GM12872 (cell line): Measurements from ENCODE around the gene ABHD17A.
A peak's percentile ranks its signal among the peaks of the same experiment; 100 is the strongest.

Experiments used
- TF ChIP-seq, protein P1 (sequence below): IDR thresholded peaks from 3 replicates; pipeline ENCODE4 v1.5.1; 2011; ENCODE audit warnings: low read depth, mild to moderate bottlenecking, low read length, moderate library complexity; ENCODE audit not compliant: insufficient read depth

The ABHD17A gene

DNA sequence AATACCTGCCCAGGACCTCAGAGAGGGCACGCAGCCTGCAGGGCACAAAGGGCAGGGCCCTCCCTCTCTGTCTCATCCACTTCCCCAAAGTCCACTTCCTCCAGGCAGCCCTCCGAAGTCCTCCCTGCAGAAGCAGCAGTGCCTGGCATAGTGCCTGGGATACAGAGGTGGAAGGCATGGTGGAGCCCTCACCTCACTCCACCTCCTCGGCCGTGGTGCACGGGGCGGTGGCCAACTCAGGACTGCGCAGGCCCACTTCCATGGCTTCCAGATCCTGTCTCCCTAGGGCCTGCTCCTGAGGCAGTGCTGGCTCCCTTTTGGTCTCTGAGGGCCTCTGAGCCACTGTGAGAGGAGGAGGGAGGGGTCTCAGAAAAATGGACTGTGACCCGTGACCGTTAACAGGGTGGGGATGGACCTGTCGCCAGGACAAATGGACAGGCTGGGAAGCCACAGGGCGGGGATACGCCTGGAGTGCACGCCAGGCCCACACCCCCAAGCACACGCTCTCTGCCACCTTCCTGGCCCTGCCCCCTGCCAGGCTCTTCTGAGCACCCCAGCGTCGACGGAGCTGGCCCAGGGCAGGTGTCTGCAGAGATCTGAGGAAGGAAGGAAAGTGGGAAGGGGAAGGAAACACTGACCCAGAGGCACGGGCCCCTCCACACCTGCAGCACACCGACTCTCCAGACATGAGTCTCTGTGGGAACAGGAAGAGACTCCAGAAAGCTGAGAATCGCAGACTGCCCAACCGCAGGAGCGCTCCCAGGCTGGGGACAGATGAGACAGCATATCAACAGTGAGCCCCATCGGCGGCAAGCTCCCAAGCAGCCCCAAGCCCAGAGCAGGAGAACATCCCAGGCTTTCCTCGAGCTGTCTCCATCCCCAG, 45.4 kb downstream of the ABHD17A start:
- TF ChIP-seq, protein P1, sequence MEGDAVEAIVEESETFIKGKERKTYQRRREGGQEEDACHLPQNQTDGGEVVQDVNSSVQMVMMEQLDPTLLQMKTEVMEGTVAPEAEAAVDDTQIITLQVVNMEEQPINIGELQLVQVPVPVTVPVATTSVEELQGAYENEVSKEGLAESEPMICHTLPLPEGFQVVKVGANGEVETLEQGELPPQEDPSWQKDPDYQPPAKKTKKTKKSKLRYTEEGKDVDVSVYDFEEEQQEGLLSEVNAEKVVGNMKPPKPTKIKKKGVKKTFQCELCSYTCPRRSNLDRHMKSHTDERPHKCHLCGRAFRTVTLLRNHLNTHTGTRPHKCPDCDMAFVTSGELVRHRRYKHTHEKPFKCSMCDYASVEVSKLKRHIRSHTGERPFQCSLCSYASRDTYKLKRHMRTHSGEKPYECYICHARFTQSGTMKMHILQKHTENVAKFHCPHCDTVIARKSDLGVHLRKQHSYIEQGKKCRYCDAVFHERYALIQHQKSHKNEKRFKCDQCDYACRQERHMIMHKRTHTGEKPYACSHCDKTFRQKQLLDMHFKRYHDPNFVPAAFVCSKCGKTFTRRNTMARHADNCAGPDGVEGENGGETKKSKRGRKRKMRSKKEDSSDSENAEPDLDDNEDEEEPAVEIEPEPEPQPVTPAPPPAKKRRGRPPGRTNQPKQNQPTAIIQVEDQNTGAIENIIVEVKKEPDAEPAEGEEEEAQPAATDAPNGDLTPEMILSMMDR, result no peak

DNA sequence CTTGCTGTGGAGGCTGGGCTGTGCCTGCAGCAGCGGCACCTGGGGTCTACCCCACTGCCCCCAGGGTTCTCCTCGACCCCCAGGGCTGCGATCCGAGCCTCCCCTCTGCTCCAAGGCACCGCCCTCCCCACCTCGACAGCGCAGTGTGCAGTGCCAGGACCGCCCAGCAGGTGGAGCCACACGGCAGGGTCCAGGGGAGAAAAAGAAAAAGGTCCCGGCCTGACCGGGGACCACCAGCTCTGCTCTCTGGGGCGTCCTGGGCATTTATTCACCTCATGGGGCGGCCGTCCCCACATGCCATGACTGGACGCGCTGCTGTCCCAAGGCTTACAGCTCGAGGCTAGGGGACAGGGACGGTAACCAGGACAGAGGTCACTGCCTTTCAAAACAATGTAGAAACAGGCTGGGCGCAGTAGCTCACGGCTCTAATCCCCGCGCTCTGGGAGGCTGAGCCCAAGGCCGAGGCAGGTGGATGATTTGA, 47.6 kb downstream of the ABHD17A start:
- TF ChIP-seq, protein P1, result peak; percentile 93

DNA sequence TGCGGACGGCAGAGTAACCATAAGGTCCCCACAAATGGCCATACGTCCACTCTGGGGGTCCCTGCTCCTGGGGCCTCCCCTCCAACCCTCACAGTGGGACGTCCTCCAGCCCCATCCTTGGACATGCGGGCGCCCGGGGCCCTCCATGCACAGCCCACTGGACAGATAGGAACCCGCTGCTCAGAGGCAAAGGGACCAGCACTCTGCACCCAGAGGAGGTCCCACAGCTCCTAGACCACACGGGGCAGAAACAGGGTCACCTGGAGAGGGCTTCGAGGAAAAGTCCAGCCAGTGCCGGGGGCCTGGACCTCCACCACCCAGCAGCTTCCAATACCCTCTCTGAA, 48.1 kb downstream of the ABHD17A start:
- TF ChIP-seq, protein P1, result no peak

DNA sequence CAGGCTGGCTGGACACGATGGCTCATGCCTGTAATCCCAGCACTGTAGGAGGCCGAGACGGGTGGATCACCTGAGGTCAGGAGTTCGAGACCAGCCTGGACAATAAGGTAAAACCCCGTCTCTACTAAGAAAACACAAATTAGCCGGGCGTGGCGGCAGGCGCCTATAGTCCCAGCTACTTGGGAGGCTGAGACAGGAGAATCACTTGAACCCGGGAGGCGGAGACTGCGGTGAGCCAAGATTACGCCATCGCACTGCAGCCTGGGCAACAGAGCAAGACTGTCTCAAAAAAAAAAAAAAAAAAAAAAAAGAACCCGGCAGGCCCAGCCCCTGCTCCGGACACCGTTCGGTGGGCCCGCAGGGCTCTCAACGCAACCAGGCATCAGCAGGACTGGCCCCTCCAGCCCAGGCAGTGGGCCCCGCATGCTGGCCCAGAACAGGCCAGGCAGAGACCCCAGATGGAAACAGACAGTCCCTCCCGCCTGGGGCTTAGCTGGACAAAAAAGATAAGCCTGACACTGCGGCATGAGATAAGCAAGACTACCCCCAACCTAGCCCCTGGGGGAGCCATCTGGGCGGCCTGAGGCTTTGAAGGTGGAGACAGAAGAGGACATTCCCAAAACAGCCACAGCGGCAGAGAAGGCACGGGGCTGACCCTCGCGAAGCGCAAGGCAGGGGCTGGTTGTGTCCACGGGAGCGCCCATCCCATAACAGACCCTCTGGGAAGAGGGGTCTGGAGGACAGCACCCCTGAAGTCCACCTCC, 48.7 kb downstream of the ABHD17A start:
- TF ChIP-seq, protein P1, result no peak

DNA sequence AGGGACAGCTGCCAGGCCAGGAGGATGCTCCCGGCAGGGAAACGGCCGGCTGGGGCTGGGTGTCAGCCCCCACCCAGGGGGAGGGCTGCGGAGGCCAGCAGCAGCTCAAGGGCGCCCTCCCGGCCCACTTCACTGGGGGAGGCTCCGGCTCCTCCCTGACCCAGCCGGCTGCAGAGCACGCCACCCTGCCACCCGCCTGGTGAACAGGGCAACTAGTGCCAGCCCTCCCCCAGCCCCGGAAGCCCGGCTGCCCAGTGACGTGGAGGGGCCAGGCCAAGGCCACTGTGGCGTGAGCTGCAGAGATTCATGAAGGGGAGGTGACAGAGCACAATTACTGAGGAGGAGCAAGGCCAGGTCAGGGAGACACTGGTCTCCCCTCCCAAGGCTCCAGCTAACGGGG, 51.8 kb downstream of the ABHD17A start:
- TF ChIP-seq, protein P1, result no peak

DNA sequence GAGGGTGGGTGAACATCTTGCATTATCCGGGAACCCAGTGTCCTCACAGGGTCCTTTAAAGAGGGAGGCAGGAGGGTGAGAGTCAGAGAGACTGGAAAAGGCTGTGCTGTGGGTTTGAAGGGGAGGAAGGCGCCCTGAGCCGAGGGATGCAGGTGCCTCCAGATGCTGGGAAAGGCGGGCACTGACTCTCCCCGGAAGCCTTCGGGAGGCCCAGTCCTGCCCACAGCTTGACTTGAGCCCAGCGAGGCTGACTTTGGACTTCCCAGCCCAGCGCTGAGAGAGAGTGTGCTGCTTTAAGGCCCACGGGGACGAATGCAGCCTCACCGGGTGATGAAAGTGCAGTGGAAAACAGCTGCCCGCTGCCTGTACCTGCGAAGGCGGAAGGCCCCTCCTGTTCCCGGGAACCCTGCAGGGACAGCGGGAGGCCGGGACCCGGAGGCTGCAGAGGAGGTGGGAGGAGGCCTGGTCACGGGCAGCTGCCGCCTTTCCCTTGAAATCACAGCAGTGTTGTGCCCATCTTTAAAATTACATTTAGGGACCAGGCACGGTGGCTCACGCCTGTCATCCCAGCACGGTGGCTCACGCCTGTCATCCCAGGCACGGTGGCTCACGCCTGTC, 53.1 kb downstream of the ABHD17A start:
- TF ChIP-seq, protein P1, result no peak

DNA sequence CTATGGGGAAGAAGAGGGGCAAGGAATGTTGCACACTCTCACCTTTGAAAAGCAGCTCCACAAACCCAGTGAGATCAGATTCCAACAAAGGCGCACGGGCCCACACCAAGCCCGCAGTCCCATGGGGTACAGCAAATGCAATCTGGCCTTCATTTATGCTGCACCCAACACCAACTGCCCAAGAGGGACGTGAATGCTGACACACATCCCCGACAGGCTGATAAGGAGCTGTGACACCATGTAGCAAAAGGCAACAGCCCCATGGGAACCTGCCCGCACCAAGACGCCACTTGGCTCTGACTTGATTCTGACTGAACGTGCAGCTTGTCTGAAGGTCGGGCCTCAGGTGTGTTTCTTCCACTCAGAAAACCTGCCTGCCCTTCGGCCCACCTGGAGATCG, 54.3 kb downstream of the ABHD17A start:
- TF ChIP-seq, protein P1, result no peak
